ENCODE measurements around the gene EGFL6. TPM values are rescaled to one million over a fixed set of nuclear protein-coding genes. Genes with fewer than 3 reads are reported as not detected.
"Not testable (repeated sequence)": the region's sequence is repeated elsewhere in the genome, so short reads cannot be mapped to it uniquely, and the experiment has no call there.

The EGFL6 gene
- total RNA-seq, 2 experiments from 2014 or later = not detected

GRCh38 chrX:13666836-13667235 lies 97.4 kb downstream of the EGFL6 start:
- ChIA-PET POLR2A (interaction anchor here (0.6 to 1.0 kb wide), 2 partner anchors 31 to 91 kb away, joined by 3 read pairs; no protein-coding TSS in a partner anchor), CTCF (ENCODE audit: unreplicated experiment) (no interaction called here)
- Histone ChIP-seq H3K79me2 (ENCODE audit: insufficient read depth, low read depth, low read length) (no peaks in the 10 kb centered on the region), H3K36me3 (ENCODE audit: insufficient read depth, low read length) (peaks cover 14% of the 10 kb centered on the region), H2AFZ (ENCODE audit: low read length) (no peak overlapping the region), H3K27ac (ENCODE audit: low read depth, low read length, poor library complexity, severe bottlenecking) (no peak overlapping the region), H3K4me2 (ENCODE audit: low read length) (no peak overlapping the region; the same call in 1 of the 2 replicates), H3K4me3 (ENCODE audit: low read depth, low read length, poor library complexity, severe bottlenecking) (no peak overlapping the region), H4K20me1 (ENCODE audit: insufficient read depth, low read length) (no peaks in the 10 kb centered on the region), H3K9me3 (ENCODE audit: low read length) (no peaks in the 10 kb centered on the region), H3K9me2 (ENCODE audit: insufficient read depth, low read length) (no peaks in the 10 kb centered on the region), H3K4me1 (ENCODE audit: insufficient read depth, low read length, poor library complexity, severe bottlenecking) (peaks cover 6% of the 10 kb centered on the region)
- no peak for TF ChIP-seq EZH2phosphoT487 (IDR thresholded peaks at IDR 0.05; ENCODE audit: borderline replicate concordance, low read depth, low read length)
- TF ChIP-seq, protein P1, sequence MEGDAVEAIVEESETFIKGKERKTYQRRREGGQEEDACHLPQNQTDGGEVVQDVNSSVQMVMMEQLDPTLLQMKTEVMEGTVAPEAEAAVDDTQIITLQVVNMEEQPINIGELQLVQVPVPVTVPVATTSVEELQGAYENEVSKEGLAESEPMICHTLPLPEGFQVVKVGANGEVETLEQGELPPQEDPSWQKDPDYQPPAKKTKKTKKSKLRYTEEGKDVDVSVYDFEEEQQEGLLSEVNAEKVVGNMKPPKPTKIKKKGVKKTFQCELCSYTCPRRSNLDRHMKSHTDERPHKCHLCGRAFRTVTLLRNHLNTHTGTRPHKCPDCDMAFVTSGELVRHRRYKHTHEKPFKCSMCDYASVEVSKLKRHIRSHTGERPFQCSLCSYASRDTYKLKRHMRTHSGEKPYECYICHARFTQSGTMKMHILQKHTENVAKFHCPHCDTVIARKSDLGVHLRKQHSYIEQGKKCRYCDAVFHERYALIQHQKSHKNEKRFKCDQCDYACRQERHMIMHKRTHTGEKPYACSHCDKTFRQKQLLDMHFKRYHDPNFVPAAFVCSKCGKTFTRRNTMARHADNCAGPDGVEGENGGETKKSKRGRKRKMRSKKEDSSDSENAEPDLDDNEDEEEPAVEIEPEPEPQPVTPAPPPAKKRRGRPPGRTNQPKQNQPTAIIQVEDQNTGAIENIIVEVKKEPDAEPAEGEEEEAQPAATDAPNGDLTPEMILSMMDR (conservative IDR thresholded peaks at IDR 0.05; ENCODE audit: low read length) = no peak
- BruUV-seq (replicated peaks) = no TSS peak
- DNase-seq (ENCODE audit: low spot score) = no peak
- intact Hi-C loops (cut with micrococcal nuclease; ENCODE audit: unreplicated experiment) = no loop called here

DNA sequence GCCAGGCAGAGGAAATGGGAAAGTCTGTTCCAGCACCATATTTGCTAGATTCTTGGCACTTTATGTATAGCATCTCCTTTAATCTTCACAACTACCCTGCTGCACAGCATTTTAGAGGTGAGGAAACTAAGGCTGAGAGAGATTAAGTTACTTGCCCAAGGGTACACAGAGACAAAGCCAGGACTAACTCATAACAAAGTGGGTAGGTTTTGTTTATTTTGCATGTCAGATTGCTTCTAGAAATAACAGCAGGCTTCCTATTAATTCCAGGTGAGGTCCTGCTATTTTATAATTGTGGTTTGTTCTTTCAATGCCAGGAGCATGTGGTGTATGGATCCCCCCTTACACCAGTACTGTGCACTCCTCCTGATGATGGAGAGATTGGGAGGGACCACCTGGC lies 98.5 kb downstream of the EGFL6 start:
- intact Hi-C loops (cut with micrococcal nuclease; ENCODE audit: unreplicated experiment) = no loop called here
- ChIA-PET POLR2A (interaction anchor here (0.7 kb wide), 1 partner anchor 15 kb away, joined by 3 read pairs; no protein-coding TSS in a partner anchor), CTCF (ENCODE audit: unreplicated experiment) (no interaction called here)
- no peak for DNase-seq (ENCODE audit: low spot score)
- Histone ChIP-seq H3K4me2 (ENCODE audit: low read length) (no peak overlapping the region), H3K4me1 (ENCODE audit: insufficient read depth, low read length, poor library complexity, severe bottlenecking) (peaks cover 6% of the 10 kb centered on the region), H4K20me1 (ENCODE audit: insufficient read depth, low read length) (no peaks in the 10 kb centered on the region), H2AFZ (ENCODE audit: low read length) (no peak overlapping the region), H3K4me3 (ENCODE audit: low read depth, low read length, poor library complexity, severe bottlenecking) (no peak overlapping the region), H3K79me2 (ENCODE audit: insufficient read depth, low read depth, low read length) (no peaks in the 10 kb centered on the region), H3K9me2 (ENCODE audit: insufficient read depth, low read length) (no peaks in the 10 kb centered on the region), H3K27ac (ENCODE audit: low read depth, low read length, poor library complexity, severe bottlenecking) (no peak overlapping the region), H3K36me3 (ENCODE audit: insufficient read depth, low read length) (peaks cover 9% of the 10 kb centered on the region), H3K9me3 (ENCODE audit: low read length) (no peaks in the 10 kb centered on the region)
- no peak for TF ChIP-seq EZH2phosphoT487 (IDR thresholded peaks at IDR 0.05; ENCODE audit: borderline replicate concordance, low read depth, low read length)
- TF ChIP-seq, protein P1 (conservative IDR thresholded peaks at IDR 0.05; ENCODE audit: low read length) = no peak
- BruUV-seq (replicated peaks) = no TSS peak

DNA sequence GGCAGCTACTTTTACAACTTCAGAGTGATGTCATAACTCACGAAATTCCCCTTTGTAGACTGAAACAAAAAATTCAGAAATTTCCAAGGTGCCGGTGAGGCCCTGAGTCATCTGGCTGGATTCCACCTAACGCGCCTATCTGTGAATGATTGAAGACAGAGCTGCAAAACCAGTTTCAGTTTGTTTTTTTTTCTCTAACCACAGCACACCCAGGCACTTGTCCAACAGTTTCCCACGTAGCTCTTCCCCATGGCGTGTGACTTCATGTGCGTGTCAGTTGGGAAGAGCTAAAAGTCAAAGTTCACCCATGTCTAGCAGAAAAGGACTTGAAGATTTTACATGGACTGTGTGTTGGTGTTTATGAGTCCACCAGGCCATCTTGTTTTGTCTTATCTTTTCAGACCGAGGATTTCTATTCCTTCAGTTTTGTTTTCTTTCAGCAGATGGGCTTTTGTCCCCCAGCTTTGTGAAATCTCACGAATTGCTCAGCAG lies 99.9 kb downstream of the EGFL6 start:
- H3K4me3 ChIP-seq (ENCODE audit: low read depth, low read length, poor library complexity, severe bottlenecking) = no peak overlapping the region
- no peaks in the 10 kb centered on the region for H4K20me1 ChIP-seq (ENCODE audit: insufficient read depth, low read length)
- H3K9me2 ChIP-seq (ENCODE audit: insufficient read depth, low read length) = no peaks in the 10 kb centered on the region
- no peaks in the 10 kb centered on the region for H3K9me3 ChIP-seq (ENCODE audit: low read length)
- CTCF ChIA-PET (ENCODE audit: unreplicated experiment) = no interaction called here
- no peak for TF ChIP-seq EZH2phosphoT487 (IDR thresholded peaks at IDR 0.05; ENCODE audit: borderline replicate concordance, low read depth, low read length)
- TF ChIP-seq, protein P1 (conservative IDR thresholded peaks at IDR 0.05; ENCODE audit: low read length) = no peak
- no TSS peak for BruUV-seq (replicated peaks)
- H2AFZ ChIP-seq (ENCODE audit: low read length) = no peak overlapping the region
- peaks cover 5% of the 10 kb centered on the region for H3K36me3 ChIP-seq (ENCODE audit: insufficient read depth, low read length)
- POLR2A ChIA-PET = no interaction called here
- no peak for DNase-seq (ENCODE audit: low spot score)
- intact Hi-C loops (cut with micrococcal nuclease; ENCODE audit: unreplicated experiment) = no loop called here
- no peaks in the 10 kb centered on the region for H3K79me2 ChIP-seq (ENCODE audit: insufficient read depth, low read depth, low read length)
- H3K4me1 ChIP-seq (ENCODE audit: insufficient read depth, low read length, poor library complexity, severe bottlenecking) = peaks cover 6% of the 10 kb centered on the region
- no peak overlapping the region for H3K4me2 ChIP-seq (ENCODE audit: low read length)
- H3K27ac ChIP-seq (ENCODE audit: low read depth, low read length, poor library complexity, severe bottlenecking) = no peak overlapping the region

- CTCF ChIA-PET (ENCODE audit: unreplicated experiment); H4K20me1 ChIP-seq (ENCODE audit: insufficient read depth, low read length): not testable (repeated sequence)
Measured at GRCh38 chrX:13669755-13670154, 100.4 kb downstream of the EGFL6 start.

More at GRCh38 chrX:13669755-13670154, 100.4 kb downstream of the EGFL6 start:
- H3K27ac ChIP-seq (ENCODE audit: low read depth, low read length, poor library complexity, severe bottlenecking); H3K9me2 ChIP-seq (ENCODE audit: insufficient read depth, low read length); intact Hi-C loops (cut with micrococcal nuclease; ENCODE audit: unreplicated experiment); H3K4me1 ChIP-seq (ENCODE audit: insufficient read depth, low read length, poor library complexity, severe bottlenecking); BruUV-seq (replicated peaks); H3K4me3 ChIP-seq (ENCODE audit: low read depth, low read length, poor library complexity, severe bottlenecking); DNase-seq (ENCODE audit: low spot score); POLR2A ChIA-PET; H3K4me2 ChIP-seq (ENCODE audit: low read length); H3K36me3 ChIP-seq (ENCODE audit: insufficient read depth, low read length); H3K79me2 ChIP-seq (ENCODE audit: insufficient read depth, low read depth, low read length); H2AFZ ChIP-seq (ENCODE audit: low read length); H3K9me3 ChIP-seq (ENCODE audit: low read length): not testable (repeated sequence)

Data from OCI-LY7 (cell line).